Endodermal cell (in vitro differentiated cells): Measurements from ENCODE around the gene ATP2B3. TPM values are rescaled to one million over a fixed set of nuclear protein-coding genes. Genes with fewer than 3 reads are reported as not detected.

Source experiments
- DNase-seq: peaks from one replicate; pipeline ENCODE4 v3.0.0-alpha.2; 2017
- H3K27ac ChIP-seq: 2 replicates; pipeline ENCODE4 v1.5.1; 2013; ENCODE audit warnings: mild to moderate bottlenecking, low read depth, low read length, moderate library complexity
- H3K27me3 ChIP-seq: 2 replicates; pipeline ENCODE4 v1.6.1; 2013; ENCODE audit warnings: mild to moderate bottlenecking, low read length, moderate library complexity; ENCODE audit not compliant: insufficient read depth, control insufficient read depth, poor library complexity, severe bottlenecking
- H3K36me3 ChIP-seq: 2 replicates; pipeline ENCODE4 v1.7.0; 2013; ENCODE audit warnings: mild to moderate bottlenecking, low read length, moderate library complexity; ENCODE audit not compliant: control insufficient read depth, insufficient read depth
- H3K4me1 ChIP-seq: one replicate; pipeline ENCODE4 v1.7.0; 2013; ENCODE audit warnings: low read length; ENCODE audit not compliant: control insufficient read depth, insufficient read depth
- H3K4me3 ChIP-seq: 2 replicates; pipeline ENCODE4 v1.5.1; 2013; ENCODE audit warnings: mild to moderate bottlenecking, low read length, moderate library complexity
- H3K9ac ChIP-seq: 2 replicates; pipeline ENCODE4 v1.6.1; 2013; ENCODE audit warnings: mild to moderate bottlenecking, low read length, moderate library complexity; ENCODE audit not compliant: poor library complexity, severe bottlenecking; ENCODE audit errors: extremely low read depth
- H3K9me3 ChIP-seq: 2 replicates; pipeline ENCODE4 v1.6.1; 2013; ENCODE audit warnings: mild to moderate bottlenecking, low read length, moderate library complexity; ENCODE audit not compliant: control insufficient read depth
- H3K27ac Mint-ChIP-seq: 2 replicates; pipeline ENCODE4 v1.8.0; 2020; ENCODE audit warnings: mixed read lengths
- H3K27me3 Mint-ChIP-seq: 2 replicates; pipeline ENCODE4 v1.8.0; 2021; ENCODE audit warnings: mild to moderate bottlenecking, mixed read lengths; ENCODE audit not compliant: insufficient read depth
- H3K36me3 Mint-ChIP-seq: 2 replicates; pipeline ENCODE4 v1.8.0; 2020; ENCODE audit warnings: low read depth, mixed read lengths
- H3K4me1 Mint-ChIP-seq: 2 replicates; pipeline ENCODE4 v1.8.0; 2020; ENCODE audit warnings: mixed read lengths
- H3K4me3 Mint-ChIP-seq: 2 replicates; pipeline ENCODE4 v1.8.0; 2020; ENCODE audit warnings: mild to moderate bottlenecking, moderate library complexity, mixed read lengths
- H3K9me3 Mint-ChIP-seq: 2 replicates; pipeline ENCODE4 v1.8.0; 2020; ENCODE audit warnings: mild to moderate bottlenecking, mixed read lengths
- CTCF ChIP-seq: fragments of 200-600 bp; sonication (generic); conservative IDR thresholded peaks from 2 replicates; pipeline ENCODE4 v1.5.0; 2021; ENCODE audit warnings: antibody characterized with exemption, mild to moderate bottlenecking
- WGBS, 2 experiments: methylation state at CpG; one replicate each; pipeline versions ENCODE4 v1.1.5 to v1.1.7; 2013; ENCODE audit warnings: missing lambda C conversion rate in 2 of 2, mixed read lengths in 1 of 2; ENCODE audit not compliant: insufficient coverage in 1 of 2, insufficient read length in 1 of 2; 5-methylcytosine and 5-hydroxymethylcytosine counted together
- total RNA-seq, 2 donors: library from RNA; stranded (reverse); fragmentation: NEBNext Ultra II Directional in 1 of 2; extraction: Animal tissue kit (Norgen Biotek cat#: 25700) in 1 of 2; gene quantifications; 2 replicates in 1 of 2; 3 replicates in 1 of 2; pipeline ENCODE4 v1.2.1, GENCODE V29; 2021

The ATP2B3 gene
- total RNA-seq, 2 donors from 2014 or later = not detected

GRCh38 chrX:153568451-153569011 is 51.1 kb downstream of the ATP2B3 start:
- Histone ChIP-seq H3K9me3 (no peaks in the 10 kb centered on the region), H3K36me3 (no peaks in the 10 kb centered on the region), H3K4me1 (no peaks in the 10 kb centered on the region), H3K27me3 (no peaks in the 10 kb centered on the region), H3K9ac (no peak overlapping the region), H3K27ac (no peak overlapping the region), H3K4me3 (no peak overlapping the region)
- peak; percentile 44 for TF ChIP-seq CTCF
- H3K4me1 Mint-ChIP-seq = no peaks in the 10 kb centered on the region
- peak; percentile 61 for DNase-seq
- 89 to 90% methylated on average over 12 to 17 of the region's 21 CpGs for WGBS, 2 experiments
- H3K4me3 Mint-ChIP-seq = no peak overlapping the region
- no peaks in the 10 kb centered on the region for H3K27me3 Mint-ChIP-seq
- no peak overlapping the region for H3K27ac Mint-ChIP-seq
- no peaks in the 10 kb centered on the region for H3K36me3 Mint-ChIP-seq
- peaks cover 65% of the 10 kb centered on the region for H3K9me3 Mint-ChIP-seq

- Mint-ChIP-seq H3K4me3 (no peak overlapping the region), H3K9me3 (peaks cover 69% of the 10 kb centered on the region), H3K27ac (no peak overlapping the region), H3K36me3 (no peaks in the 10 kb centered on the region), H3K27me3 (no peaks in the 10 kb centered on the region), H3K4me1 (no peaks in the 10 kb centered on the region)
- no peaks in the 10 kb centered on the region for H3K9me3 ChIP-seq
- H3K4me1 ChIP-seq = no peaks in the 10 kb centered on the region
- TF ChIP-seq CTCF = no peak
- WGBS, 2 experiments = 96% methylated on average over 12 to 13 of the region's 13 CpGs
- no peak overlapping the region for H3K9ac ChIP-seq
- H3K27me3 ChIP-seq = no peaks in the 10 kb centered on the region
- H3K36me3 ChIP-seq = no peaks in the 10 kb centered on the region
- no peak overlapping the region for H3K27ac ChIP-seq
- no peak overlapping the region for H3K4me3 ChIP-seq
- no peak for DNase-seq
Observed at GRCh38 chrX:153569475-153569874, 52.0 kb downstream of the ATP2B3 start.

- TF ChIP-seq CTCF = no peak
- Mint-ChIP-seq H3K27me3 (no peaks in the 10 kb centered on the region), H3K4me3 (no peak overlapping the region), H3K27ac (no peak overlapping the region), H3K9me3 (peaks cover 72% of the 10 kb centered on the region), H3K36me3 (no peaks in the 10 kb centered on the region), H3K4me1 (no peaks in the 10 kb centered on the region)
- Histone ChIP-seq H3K27me3 (no peaks in the 10 kb centered on the region), H3K9ac (no peak overlapping the region), H3K9me3 (no peaks in the 10 kb centered on the region), H3K27ac (no peak overlapping the region), H3K36me3 (no peaks in the 10 kb centered on the region), H3K4me1 (no peaks in the 10 kb centered on the region), H3K4me3 (no peak overlapping the region)
- no peak for DNase-seq
- 89% methylated on average over 5 of the region's 6 CpGs; no CpG with 5 or more reads in 1 of the 2 experiments for WGBS, 2 experiments
Observed at GRCh38 chrX:153571534-153571908, 54.1 kb downstream of the ATP2B3 start.
